Vagina (tissue), 2 donors: ENCODE data around the gene CDH13. TPM values are rescaled to one million over a fixed set of nuclear protein-coding genes. Genes with fewer than 3 reads are reported as not detected.
A peak's percentile ranks its signal among the peaks of the same experiment; 100 is the strongest.

Experiments used
- DNase-seq, 2 donors: peaks; one replicate each; pipeline ENCODE4 v3.0.0-alpha.2; 2017; ENCODE audit errors: extremely low spot score in 2 of 2
- H3K27ac ChIP-seq: fragments of 200-600 bp; sonication (generic); one replicate; pipeline ENCODE4 v1.5.1; 2019
- H3K27me3 ChIP-seq: fragments of 200-600 bp; sonication (generic); one replicate; pipeline ENCODE4 v1.5.1; 2019
- H3K36me3 ChIP-seq, 2 donors: fragments of 200-600 bp; sonication (generic); one replicate each; pipeline ENCODE4 v1.5.1; 2017 to 2019
- H3K4me1 ChIP-seq: fragments of 200-600 bp; sonication (generic); one replicate; pipeline ENCODE4 v1.5.1; 2019
- H3K4me3 ChIP-seq, 2 donors: fragments of 200-600 bp; sonication (generic); 1 replicate in 1 of 2; 2 replicates in 1 of 2; pipeline ENCODE4 v1.5.1; 2016 to 2019
- H3K9me3 ChIP-seq: fragments of 200-600 bp; sonication (generic); one replicate; pipeline ENCODE4 v1.5.1; 2019
- CTCF ChIP-seq, 3 experiments: fragments of 450-650 bp in 2 of 3; fragments of 200-600 bp in 1 of 3; sonication (generic) in 1 of 3; IDR thresholded peaks; one replicate each; pipeline ENCODE4 v1.5.1; 2017 to 2019; ENCODE audit warnings: antibody characterized with exemption in 3 of 3, mild to moderate bottlenecking in 2 of 3, moderate library complexity in 2 of 3
- POLR2A ChIP-seq, 2 donors: fragments of 450-650 bp; IDR thresholded peaks; one replicate each; pipeline ENCODE4 v1.6.1; 2017; ENCODE audit warnings: antibody characterized with exemption in 2 of 2, mild to moderate bottlenecking in 2 of 2, moderate library complexity in 2 of 2
- POLR2AphosphoS5 ChIP-seq, 2 donors: sonication (generic); formaldehyde crosslinking; IDR thresholded peaks; one replicate each; pipeline ENCODE4 v1.9.0; 2017; ENCODE audit warnings: antibody characterized with exemption in 2 of 2, mild to moderate bottlenecking in 2 of 2, low read depth in 1 of 2; ENCODE audit not compliant: insufficient read depth in 1 of 2
- intact Hi-C: fragments of 100-400 bp; cut with DNase I; formaldehyde crosslinking; loops from one replicate; pipeline ENCODE4 v1.15.1; 2023
- total RNA-seq: library from RNA; depleted of rRNA; stranded (reverse); fragments of >200 nt; gene quantifications from one replicate; pipeline ENCODE4 v1.2.3, GENCODE V29; 2016

The CDH13 gene
- total RNA-seq, 1 donor from 2014 or later = 123 TPM

GRCh38 chr16:83482545-83483162 lies 855.9 kb downstream of the CDH13 start:
- Histone ChIP-seq H3K9me3 (no peaks in the 10 kb centered on the region), H3K27ac (no peak overlapping the region), H3K4me1 (no peaks in the 10 kb centered on the region), H3K36me3 (no peaks in the 10 kb centered on the region), H3K27me3 (no peaks in the 10 kb centered on the region), H3K4me3 (no peak overlapping the region)
- peak in 1 of 2 donors; percentile 4 for DNase-seq
- TF ChIP-seq POLR2A (IDR thresholded peaks at IDR 0.05) = no peak
- intact Hi-C loops = no loop called here

GRCh38 chr16:83490073-83490472 lies 863.3 kb downstream of the CDH13 start:
- Histone ChIP-seq H3K27ac (no peak overlapping the region), H3K9me3 (no peaks in the 10 kb centered on the region), H3K4me3 (no peak overlapping the region), H3K27me3 (no peaks in the 10 kb centered on the region), H3K36me3 (no peaks in the 10 kb centered on the region), H3K4me1 (no peaks in the 10 kb centered on the region)
- no peak for DNase-seq
- no peak for TF ChIP-seq CTCF (IDR thresholded peaks at IDR 0.05)
- no peak for TF ChIP-seq POLR2A (IDR thresholded peaks at IDR 0.05)
- no peak for TF ChIP-seq POLR2AphosphoS5 (IDR thresholded peaks at IDR 0.05; ENCODE audit: insufficient read depth in 1 of 2, low read depth in 1 of 2)
- intact Hi-C loops = no loop called here

- Histone ChIP-seq H3K4me1 (no peaks in the 10 kb centered on the region), H3K27ac (no peak overlapping the region), H3K36me3 (no peaks in the 10 kb centered on the region), H3K27me3 (no peaks in the 10 kb centered on the region), H3K9me3 (no peaks in the 10 kb centered on the region), H3K4me3 (no peak overlapping the region)
- intact Hi-C loops = no loop called here
- DNase-seq = no peak
- TF ChIP-seq POLR2A (IDR thresholded peaks at IDR 0.05) = no peak
- TF ChIP-seq POLR2AphosphoS5 (IDR thresholded peaks at IDR 0.05; ENCODE audit: insufficient read depth in 1 of 2, low read depth in 1 of 2) = no peak
- no peak for TF ChIP-seq CTCF (IDR thresholded peaks at IDR 0.05)
These were observed 867.7 kb downstream of the CDH13 start for GRCh38 chr16:83494459-83494858.

GRCh38 chr16:83501481-83501880 lies 874.7 kb downstream of the CDH13 start:
- no peak for DNase-seq
- no peaks in the 10 kb centered on the region for H3K4me1 ChIP-seq
- H3K27ac ChIP-seq = no peak overlapping the region
- no peaks in the 10 kb centered on the region for H3K9me3 ChIP-seq
- H3K36me3 ChIP-seq = no peaks in the 10 kb centered on the region
- TF ChIP-seq POLR2A (IDR thresholded peaks at IDR 0.05) = no peak
- no peaks in the 10 kb centered on the region for H3K27me3 ChIP-seq
- intact Hi-C loops = no loop called here
- no peak overlapping the region for H3K4me3 ChIP-seq

GRCh38 chr16:83508295-83508694 lies 881.5 kb downstream of the CDH13 start:
- Histone ChIP-seq H3K4me1 (no peaks in the 10 kb centered on the region), H3K36me3 (no peaks in the 10 kb centered on the region), H3K9me3 (no peaks in the 10 kb centered on the region), H3K4me3 (no peak overlapping the region), H3K27me3 (no peaks in the 10 kb centered on the region), H3K27ac (no peak overlapping the region)
- DNase-seq = no peak
- intact Hi-C loops = no loop called here
- TF ChIP-seq POLR2A (IDR thresholded peaks at IDR 0.05) (no peak), CTCF (IDR thresholded peaks at IDR 0.05) (no peak), POLR2AphosphoS5 (IDR thresholded peaks at IDR 0.05; ENCODE audit: insufficient read depth in 1 of 2, low read depth in 1 of 2) (no peak)

- Histone ChIP-seq H3K27ac (no peak overlapping the region), H3K36me3 (no peaks in the 10 kb centered on the region), H3K9me3 (no peaks in the 10 kb centered on the region), H3K4me1 (no peaks in the 10 kb centered on the region), H3K27me3 (no peaks in the 10 kb centered on the region), H3K4me3 (no peak overlapping the region)
- intact Hi-C loops = no loop called here
- TF ChIP-seq POLR2AphosphoS5 (IDR thresholded peaks at IDR 0.05; ENCODE audit: insufficient read depth in 1 of 2, low read depth in 1 of 2) = no peak
- no peak for TF ChIP-seq CTCF (IDR thresholded peaks at IDR 0.05)
- TF ChIP-seq POLR2A (IDR thresholded peaks at IDR 0.05) = no peak
- no peak for DNase-seq
These were observed 882.5 kb downstream of the CDH13 start for GRCh38 chr16:83509316-83509715.
